ENCODE data around the gene E2F4.

Gene E2F4

GRCh38 chr16:67229906-67230808, 38.2 kb downstream of the E2F4 start:
- DNase-seq (ENCODE audit: extremely low read depth, low read depth): no peak
- H3K4me3 ChIP-seq (replicated peaks; ENCODE audit: low read depth, low read length): no peak overlapping the region
- TF ChIP-seq CTCF (IDR thresholded peaks at IDR 0.05; ENCODE audit: low read depth, low read length, missing control alignments): no peak

DNA sequence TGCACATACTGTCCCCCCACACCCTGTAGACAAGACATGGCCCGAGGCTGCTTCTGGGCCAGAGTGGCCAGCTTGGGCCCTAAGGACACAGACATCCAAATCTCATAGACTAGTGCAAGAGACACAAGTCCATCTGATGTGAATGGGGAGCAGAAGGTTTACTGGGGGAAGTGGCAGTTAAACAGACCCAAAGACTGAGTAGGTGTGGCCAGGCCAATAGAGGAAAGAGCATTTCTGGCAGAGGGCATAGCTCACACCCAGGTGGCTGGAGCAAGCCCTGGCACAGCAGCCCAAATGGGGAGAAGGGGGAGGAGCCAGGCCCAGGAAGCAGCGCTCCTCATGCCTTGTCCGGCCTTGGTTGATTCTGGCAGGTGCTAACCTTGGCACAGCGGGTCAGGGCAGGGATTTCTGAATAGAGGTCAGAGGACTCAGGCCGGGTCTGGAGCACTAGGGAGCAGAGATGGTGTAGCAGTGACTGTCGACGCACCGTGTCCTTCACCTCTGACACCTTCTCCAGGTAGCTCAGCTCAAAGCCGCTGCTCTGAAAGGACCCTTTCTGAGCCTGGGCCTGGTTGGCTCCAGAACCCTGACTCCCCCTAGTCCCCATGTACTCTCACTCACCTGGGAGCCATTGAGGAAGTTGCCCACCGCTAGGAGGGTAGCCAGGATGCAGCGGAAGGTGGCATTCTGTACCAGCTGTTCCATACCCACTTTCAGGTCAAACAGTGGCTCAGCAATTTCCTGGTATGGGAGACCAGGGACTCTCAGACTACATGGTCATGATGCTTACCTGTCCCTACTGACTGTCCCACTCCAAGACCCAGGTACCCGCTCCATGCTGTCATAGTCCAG, 39.1 kb downstream of the E2F4 start:
- TF ChIP-seq CTCF (IDR thresholded peaks at IDR 0.05; ENCODE audit: low read depth, low read length, missing control alignments): no peak
- H3K4me3 ChIP-seq (replicated peaks; ENCODE audit: low read depth, low read length): no peak overlapping the region
- no peak for DNase-seq (ENCODE audit: extremely low read depth, low read depth)

GRCh38 chr16:67233596-67233995, 41.6 kb downstream of the E2F4 start:
- no peak overlapping the region for H3K4me3 ChIP-seq (replicated peaks; ENCODE audit: low read depth, low read length)
- TF ChIP-seq CTCF (IDR thresholded peaks at IDR 0.05; ENCODE audit: low read depth, low read length, missing control alignments): no peak
- no peak for DNase-seq (ENCODE audit: extremely low read depth, low read depth)

DNA sequence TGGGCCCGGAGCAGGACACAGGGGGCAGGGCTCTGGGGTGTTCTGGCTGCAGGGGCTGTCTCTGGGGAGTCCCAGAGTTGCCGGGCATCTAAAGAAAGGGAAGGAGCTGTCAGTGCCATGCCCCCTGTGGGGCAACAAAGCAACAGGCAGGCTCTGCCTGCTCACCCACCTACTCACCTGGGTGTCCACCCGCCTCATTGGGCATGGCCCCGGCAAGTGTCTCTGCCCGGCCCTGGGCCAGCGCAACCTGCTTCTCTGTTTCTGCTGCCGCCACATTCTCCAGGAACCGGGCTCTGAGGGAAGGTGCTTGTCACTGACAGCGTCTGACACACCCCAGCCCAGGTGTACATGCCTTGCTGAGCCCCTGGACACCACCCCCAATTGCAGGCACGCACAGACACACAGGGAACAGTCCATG, 42.2 kb downstream of the E2F4 start:
- TF ChIP-seq CTCF (IDR thresholded peaks at IDR 0.05; ENCODE audit: low read depth, low read length, missing control alignments): no peak
- H3K4me3 ChIP-seq (replicated peaks; ENCODE audit: low read depth, low read length): no peak overlapping the region
- DNase-seq (ENCODE audit: extremely low read depth, low read depth): no peak

- no peak for TF ChIP-seq CTCF (IDR thresholded peaks at IDR 0.05; ENCODE audit: low read depth, low read length, missing control alignments)
- DNase-seq (ENCODE audit: extremely low read depth, low read depth): no peak
- H3K4me3 ChIP-seq (replicated peaks; ENCODE audit: low read depth, low read length): no peak overlapping the region
Observed at GRCh38 chr16:67235816-67236562, 44.0 kb downstream of the E2F4 start.

GRCh38 chr16:67236563-67237395, 44.8 kb downstream of the E2F4 start:
- DNase-seq (ENCODE audit: extremely low read depth, low read depth): no peak
- H3K4me3 ChIP-seq (replicated peaks; ENCODE audit: low read depth, low read length): no peak overlapping the region
- TF ChIP-seq CTCF (IDR thresholded peaks at IDR 0.05; ENCODE audit: low read depth, low read length, missing control alignments): no peak
